ENCODE data around the gene PSMF1. TPM values are rescaled to one million over a fixed set of nuclear protein-coding genes. Genes with fewer than 3 reads are reported as not detected.

Gene PSMF1
- total RNA-seq, 1 experiment from 2014 or later, result 153 TPM

DNA sequence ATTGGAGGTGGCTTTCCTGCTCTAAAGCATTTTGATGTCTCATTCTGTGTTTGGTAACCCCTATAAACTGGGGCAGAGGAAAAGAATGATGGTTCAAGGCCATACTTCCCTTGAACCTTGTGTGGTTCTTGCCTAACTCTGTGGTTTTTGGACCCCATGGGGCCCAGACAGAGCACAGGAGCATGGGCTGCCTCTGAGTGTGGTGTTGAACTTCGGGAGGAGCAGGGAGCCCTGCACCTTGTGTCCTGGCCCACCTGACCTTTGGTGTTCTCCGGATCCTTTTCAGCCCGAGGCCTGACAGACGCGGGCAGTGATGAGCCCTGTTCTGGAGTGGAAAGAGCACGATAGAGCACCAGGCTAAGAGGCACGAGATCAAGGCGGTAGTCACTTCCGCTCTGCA, 47.5 kb downstream of the PSMF1 start:
- RAD21 ChIA-PET (ENCODE audit: low non-redundant PET in 1 of 2, low total read pairs in 2 of 2, uncharacterized antibody in 2 of 2, unreplicated experiment in 2 of 2), result no interaction called here
- no peaks in the 10 kb centered on the region for H3K79me2 ChIP-seq (ENCODE audit: insufficient read depth, low read length)
- TF ChIP-seq ELF1 (IDR thresholded peaks at IDR 0.05; ENCODE audit: borderline replicate concordance, low read depth) (no peak), SIN3A (IDR thresholded peaks at IDR 0.05; ENCODE audit: low read depth) (no peak), EZH2phosphoT487 (IDR thresholded peaks at IDR 0.05; ENCODE audit: borderline replicate concordance) (no peak), CBX3 (IDR thresholded peaks at IDR 0.05; ENCODE audit: low read depth) (no peak), EZH2 (IDR thresholded peaks at IDR 0.05) (no peak), TCF7L2 (IDR thresholded peaks at IDR 0.05; ENCODE audit: borderline replicate concordance, extremely low read depth, insufficient read depth, insufficient read length) (no peak), POLR2A (IDR thresholded peaks at IDR 0.05; ENCODE audit: borderline replicate concordance, extremely low read depth, insufficient read depth, insufficient read length) (no peak), CEBPB (IDR thresholded peaks at IDR 0.05; ENCODE audit: low read depth) (no peak), RAD21 (IDR thresholded peaks at IDR 0.05; ENCODE audit: low read depth) (no peak)
- TF ChIP-seq, protein P1, sequence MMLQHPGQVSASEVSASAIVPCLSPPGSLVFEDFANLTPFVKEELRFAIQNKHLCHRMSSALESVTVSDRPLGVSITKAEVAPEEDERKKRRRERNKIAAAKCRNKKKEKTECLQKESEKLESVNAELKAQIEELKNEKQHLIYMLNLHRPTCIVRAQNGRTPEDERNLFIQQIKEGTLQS (IDR thresholded peaks at IDR 0.05), result no peak
- TF ChIP-seq, protein P2, sequence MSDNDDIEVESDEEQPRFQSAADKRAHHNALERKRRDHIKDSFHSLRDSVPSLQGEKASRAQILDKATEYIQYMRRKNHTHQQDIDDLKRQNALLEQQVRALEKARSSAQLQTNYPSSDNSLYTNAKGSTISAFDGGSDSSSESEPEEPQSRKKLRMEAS (IDR thresholded peaks at IDR 0.05), result no peak
- no peak for ATAC-seq
- CTCF ChIA-PET, result no interaction called here
- no peak overlapping the region for H3K4me2 ChIP-seq (ENCODE audit: low read length)
- no peak overlapping the region for H3K9ac ChIP-seq (ENCODE audit: low read length)
- no peak for DNase-seq (ENCODE audit: low read depth, low spot score)
- H4K20me1 ChIP-seq (ENCODE audit: insufficient read depth), result no peaks in the 10 kb centered on the region
- intact Hi-C loops (cut with micrococcal nuclease), result no loop called here
- H3K4me3 ChIP-seq (replicated peaks in 1 of 2; ENCODE audit: low read depth in 1 of 2, low read length in 2 of 2), result no peak overlapping the region
- no peaks in the 10 kb centered on the region for H3K27me3 ChIP-seq (ENCODE audit: insufficient read depth, low read length)
- no peaks in the 10 kb centered on the region for H3K9me2 ChIP-seq (ENCODE audit: insufficient read depth)
- no peak overlapping the region for H3K27ac ChIP-seq (ENCODE audit: low read depth, low read length)
- H3K4me1 ChIP-seq (ENCODE audit: control insufficient read depth in 1 of 2, insufficient read depth in 2 of 2, low read length in 2 of 2), result no peaks in the 10 kb centered on the region
- no TSS peak for BruUV-seq (replicated peaks)
- no peak overlapping the region for H2AFZ ChIP-seq (ENCODE audit: low read depth, low read length, poor library complexity, severe bottlenecking)
- H3K9me3 ChIP-seq (ENCODE audit: control insufficient read depth in 1 of 2, insufficient read depth in 1 of 2, low read depth in 1 of 2, low read length in 2 of 2), result no peaks in the 10 kb centered on the region
- POLR2A ChIA-PET, result no interaction called here
- peaks cover 32 to 61% of the 10 kb centered on the region in 2 experiments for H3K36me3 ChIP-seq (ENCODE audit: control insufficient read depth in 1 of 2, insufficient read depth in 2 of 2, low read length in 2 of 2)
